ENCODE results near the gene FAH.

The FAH gene

GRCh38 chr15:80199869-80200268, 47.1 kb downstream of the FAH start:
- DNase-seq (ENCODE audit: low spot score), result no peak

GRCh38 chr15:80201256-80202015, 48.6 kb downstream of the FAH start:
- no peak for DNase-seq (ENCODE audit: low spot score)

GRCh38 chr15:80202016-80202315, 49.2 kb downstream of the FAH start:
- DNase-seq (ENCODE audit: low spot score), result no peak

- no peak for DNase-seq (ENCODE audit: low spot score)
Observed at GRCh38 chr15:80202641-80203360, 50.0 kb downstream of the FAH start.

- no peak for DNase-seq (ENCODE audit: low spot score)
Observed at GRCh38 chr15:80203361-80203885, 50.6 kb downstream of the FAH start.

GRCh38 chr15:80204231-80204630, 51.4 kb downstream of the FAH start:
- DNase-seq (ENCODE audit: low spot score), result no peak

- no peak for DNase-seq (ENCODE audit: low spot score)
Observed at GRCh38 chr15:80207887-80208286, 55.1 kb downstream of the FAH start.

GRCh38 chr15:80208758-80209734, 56.2 kb downstream of the FAH start:
- DNase-seq (ENCODE audit: low spot score), result no peak

- DNase-seq (ENCODE audit: low spot score), result no peak
Observed at GRCh38 chr15:80210611-80211573, 58.1 kb downstream of the FAH start.

GRCh38 chr15:80211976-80212375, 59.2 kb downstream of the FAH start:
- no peak for DNase-seq (ENCODE audit: low spot score)

GRCh38 chr15:80214910-80215309, 62.1 kb downstream of the FAH start:
- DNase-seq (ENCODE audit: low spot score), result no peak

- DNase-seq (ENCODE audit: low spot score), result no peak
Observed at GRCh38 chr15:80216141-80216540, 63.3 kb downstream of the FAH start.

- DNase-seq (ENCODE audit: low spot score), result no peak
Observed at GRCh38 chr15:80216911-80217310, 64.1 kb downstream of the FAH start.

GRCh38 chr15:80217327-80217900, 64.6 kb downstream of the FAH start:
- no peak for DNase-seq (ENCODE audit: low spot score)

- no peak for DNase-seq (ENCODE audit: low spot score)
Observed at GRCh38 chr15:80219955-80220354, 67.2 kb downstream of the FAH start.

- peak; percentile 44 for DNase-seq (ENCODE audit: low spot score)
Observed at GRCh38 chr15:80228959-80229610, 76.3 kb downstream of the FAH start.

- DNase-seq (ENCODE audit: low spot score), result no peak
Observed at GRCh38 chr15:80231371-80231770, 78.6 kb downstream of the FAH start.

- DNase-seq (ENCODE audit: low spot score), result no peak
Observed at GRCh38 chr15:80233581-80233980, 80.8 kb downstream of the FAH start.

- peak; percentile 63 for DNase-seq (ENCODE audit: low spot score)
Observed at GRCh38 chr15:80234883-80235282, 82.1 kb downstream of the FAH start.
